Measurements from ENCODE around the gene F10. TPM values are rescaled to one million over a fixed set of nuclear protein-coding genes. Genes with fewer than 3 reads are reported as not detected.

Gene F10
- total RNA-seq, 1 donor from 2014 or later = not detected

GRCh38 chr13:113120300-113121182 is 2.1 kb upstream of the F10 start:
- peak; percentile 4 for DNase-seq
- Mint-ChIP-seq H3K27ac (no peak overlapping the region), H3K27me3 (peaks cover 12% of the 10 kb centered on the region), H3K36me3 (ENCODE audit: low read depth) (no peaks in the 10 kb centered on the region), H3K4me1 (no peaks in the 10 kb centered on the region), H3K4me3 (no peak overlapping the region), H3K9me3 (no peaks in the 10 kb centered on the region)
- ChIA-PET POLR2A (no interaction called here), CTCF (no interaction called here)
- no peak for ATAC-seq (ENCODE audit: low read depth)
- no peak for TF ChIP-seq CTCF (IDR thresholded peaks at IDR 0.05)
- intact Hi-C loops (cut with micrococcal nuclease) = no loop called here

- DNase-seq (peak; percentile 8), ATAC-seq (ENCODE audit: low read depth) (no peak)
- intact Hi-C loops (cut with micrococcal nuclease) = no loop called here
- H3K36me3 Mint-ChIP-seq (ENCODE audit: low read depth) = no peaks in the 10 kb centered on the region
- ChIA-PET POLR2A (interaction anchor here (0.6 kb wide), 1 partner anchor 26 kb away, joined by 4 read pairs; no protein-coding TSS in a partner anchor), CTCF (no interaction called here)
- H3K27ac Mint-ChIP-seq = no peak overlapping the region
- H3K27me3 Mint-ChIP-seq = peaks cover 14% of the 10 kb centered on the region
- no peak for TF ChIP-seq CTCF (IDR thresholded peaks at IDR 0.05)
- no peaks in the 10 kb centered on the region for H3K9me3 Mint-ChIP-seq
- no peak overlapping the region for H3K4me3 Mint-ChIP-seq
- H3K4me1 Mint-ChIP-seq = no peaks in the 10 kb centered on the region
These were observed 1.2 kb upstream of the F10 start for GRCh38 chr13:113121183-113121927.

- Mint-ChIP-seq H3K36me3 (ENCODE audit: low read depth) (no peaks in the 10 kb centered on the region), H3K4me3 (no peak overlapping the region), H3K4me1 (no peaks in the 10 kb centered on the region), H3K27ac (no peak overlapping the region), H3K9me3 (no peaks in the 10 kb centered on the region), H3K27me3 (peaks cover 14% of the 10 kb centered on the region)
- CTCF ChIA-PET = no interaction called here
- intact Hi-C loops (cut with micrococcal nuclease) = no loop called here
- POLR2A ChIA-PET = interaction anchor here (0.6 kb wide), 1 partner anchor 25 kb away, joined by 4 read pairs; no protein-coding TSS in a partner anchor
- ATAC-seq (ENCODE audit: low read depth) (no peak), DNase-seq (no peak)
- no peak for TF ChIP-seq CTCF (IDR thresholded peaks at IDR 0.05)
These were observed 599 bp upstream of the F10 start for GRCh38 chr13:113121928-113122471.

GRCh38 chr13:113123226-113124201 is 915 bp downstream of the F10 start:
- DNase-seq (peak; percentile 2), ATAC-seq (ENCODE audit: low read depth) (no peak)
- TF ChIP-seq CTCF (IDR thresholded peaks at IDR 0.05) = no peak
- Mint-ChIP-seq H3K27ac (no peak overlapping the region), H3K4me3 (no peak overlapping the region), H3K9me3 (no peaks in the 10 kb centered on the region), H3K4me1 (no peaks in the 10 kb centered on the region), H3K27me3 (peaks cover 22% of the 10 kb centered on the region), H3K36me3 (ENCODE audit: low read depth) (no peaks in the 10 kb centered on the region)
- intact Hi-C loops (cut with micrococcal nuclease) = no loop called here
- CTCF ChIA-PET = no interaction called here
- POLR2A ChIA-PET = no interaction called here

Data from activated B cell treated with CpG ODN at 0.5 μM for 24 hours (primary cell).